ENCODE results near the gene DYRK2.

DYRK2 gene

GRCh38 chr12:67648521-67649260, at the start of gene DYRK2:
DYRK2 (plus strand) TSS chr12:67648745; CDS start chr12:67649134, 389 bp downstream.
- peak; percentile 84 for DNase-seq (ENCODE audit: low read depth)

GRCh38 chr12:67599691-67600090, 48.9 kb upstream of the DYRK2 start:
- no peak for DNase-seq (ENCODE audit: low read depth)

DNA sequence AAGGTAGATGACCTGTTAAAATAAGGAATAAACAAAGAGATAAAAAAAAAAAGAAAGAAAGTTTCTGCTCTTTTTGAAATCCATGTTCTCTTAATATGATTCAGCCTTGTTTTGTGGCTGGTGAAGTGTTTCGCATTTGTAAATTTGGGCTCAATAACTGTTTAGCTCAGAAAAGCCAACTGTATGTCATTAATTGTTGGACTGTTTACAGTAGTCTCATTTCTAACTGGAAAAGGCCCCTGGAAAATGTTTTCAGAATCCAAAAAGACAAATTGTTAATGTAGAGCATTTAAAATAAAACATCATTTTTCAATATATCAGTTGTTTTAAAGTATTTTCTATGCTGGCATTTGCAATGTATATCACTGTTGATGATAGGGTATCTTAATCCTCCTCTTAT, 47.4 kb upstream of the DYRK2 start:
- DNase-seq (ENCODE audit: low read depth) = no peak

GRCh38 chr12:67609226-67609870, 39.2 kb upstream of the DYRK2 start:
- DNase-seq (ENCODE audit: low read depth) = no peak

GRCh38 chr12:67613040-67613439, 35.5 kb upstream of the DYRK2 start:
- no peak for DNase-seq (ENCODE audit: low read depth)

- no peak for DNase-seq (ENCODE audit: low read depth)
Observed at GRCh38 chr12:67617629-67618028, 30.9 kb upstream of the DYRK2 start.

- DNase-seq (ENCODE audit: low read depth) = no peak
Observed at GRCh38 chr12:67618303-67618702, 30.2 kb upstream of the DYRK2 start.

GRCh38 chr12:67621112-67621511, 27.4 kb upstream of the DYRK2 start:
- no peak for DNase-seq (ENCODE audit: low read depth)

GRCh38 chr12:67621926-67622325, 26.6 kb upstream of the DYRK2 start:
- DNase-seq (ENCODE audit: low read depth) = no peak

DNA sequence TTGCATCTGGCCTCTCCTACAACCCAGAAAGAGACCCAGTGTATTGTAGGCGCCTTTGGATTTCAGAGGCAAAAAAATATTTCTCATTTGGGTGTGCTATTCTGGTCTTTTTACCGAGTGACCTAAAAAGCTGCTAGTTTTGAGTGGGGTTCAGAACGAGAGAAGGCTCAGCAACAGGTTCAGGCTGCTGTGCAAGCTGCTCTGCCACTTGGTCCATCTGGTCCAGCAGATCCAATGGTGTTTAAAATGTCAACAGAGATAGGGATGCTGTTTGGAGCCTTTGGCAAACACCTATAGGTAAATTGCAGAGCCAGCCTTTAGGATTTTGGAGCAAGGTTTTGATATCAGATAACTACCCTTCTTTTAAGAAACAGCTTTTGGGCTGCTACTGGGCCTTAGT, 25.3 kb upstream of the DYRK2 start:
- no peak for DNase-seq (ENCODE audit: low read depth)

- DNase-seq (ENCODE audit: low read depth) = no peak
Observed at GRCh38 chr12:67624355-67624754, 24.2 kb upstream of the DYRK2 start.

DNA sequence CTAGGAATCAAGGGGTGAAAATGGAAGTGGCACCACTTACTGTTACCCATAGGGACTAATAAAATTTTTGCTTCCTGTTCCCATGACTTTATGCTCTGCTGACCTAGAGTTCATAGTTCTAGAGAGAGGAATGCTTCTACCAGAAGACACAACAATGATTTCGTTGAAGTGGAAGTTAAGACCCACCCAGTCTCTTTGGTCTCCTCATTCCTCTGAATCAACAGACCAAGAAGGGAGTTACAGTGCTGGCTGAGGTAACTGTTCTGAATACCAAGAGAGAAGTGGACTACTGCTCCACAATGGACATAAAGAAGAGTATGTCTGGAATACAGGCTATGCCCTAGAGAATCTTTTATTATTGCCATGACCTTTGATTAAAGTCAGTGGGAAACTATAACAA, 23.5 kb upstream of the DYRK2 start:
- DNase-seq (ENCODE audit: low read depth) = peak; percentile 15

- no peak for DNase-seq (ENCODE audit: low read depth)
Observed at GRCh38 chr12:67626156-67626555, 22.4 kb upstream of the DYRK2 start.

- DNase-seq (ENCODE audit: low read depth) = peak; percentile 23
Observed at GRCh38 chr12:67630373-67631088, 18.0 kb upstream of the DYRK2 start.

DNA sequence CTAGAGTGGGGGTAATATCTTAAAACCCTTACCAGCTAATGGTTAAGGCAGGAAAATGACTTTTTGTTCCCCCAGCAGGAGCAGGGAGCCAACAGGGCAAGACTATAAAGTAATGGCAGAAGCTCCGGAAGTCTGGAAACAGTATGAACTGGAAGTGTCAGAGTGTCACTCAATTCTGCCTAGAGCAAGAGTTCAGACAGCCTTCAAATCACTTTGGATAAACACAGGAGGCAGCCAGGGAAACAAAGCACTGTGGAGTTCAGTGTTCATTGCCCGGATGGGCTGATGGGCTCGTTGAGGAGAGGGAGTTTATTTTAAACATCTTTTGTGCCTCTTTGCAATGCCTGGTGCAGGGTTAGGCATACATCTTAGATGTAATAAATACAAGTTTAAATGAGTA, 16.5 kb upstream of the DYRK2 start:
- DNase-seq (ENCODE audit: low read depth) = no peak

GRCh38 chr12:67633024-67633610, 15.4 kb upstream of the DYRK2 start:
- DNase-seq (ENCODE audit: low read depth) = no peak

- DNase-seq (ENCODE audit: low read depth) = no peak
Observed at GRCh38 chr12:67633708-67634107, 14.8 kb upstream of the DYRK2 start.

GRCh38 chr12:67634303-67634761, 14.2 kb upstream of the DYRK2 start:
- DNase-seq (ENCODE audit: low read depth) = no peak

DNA sequence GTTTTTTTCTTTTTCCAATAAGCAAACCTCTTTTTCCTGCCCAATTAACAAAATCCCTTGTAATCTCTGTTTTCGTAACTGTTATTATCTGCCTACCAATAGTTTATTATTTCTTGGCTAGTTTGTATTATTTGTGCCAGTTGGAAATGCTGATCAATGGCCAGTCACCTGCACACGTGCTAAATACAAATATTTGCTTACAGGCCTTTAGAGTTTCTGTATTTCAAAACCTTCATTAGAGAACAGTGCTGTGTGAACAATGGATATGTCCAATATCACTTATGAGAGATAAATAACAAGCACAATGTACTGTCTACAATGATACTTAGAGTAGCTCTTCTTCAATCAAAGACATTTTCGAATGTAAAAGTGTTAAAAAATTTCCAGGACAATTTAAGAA, 10.8 kb upstream of the DYRK2 start:
- no peak for DNase-seq (ENCODE audit: low read depth)

- no peak for DNase-seq (ENCODE audit: low read depth)
Observed at GRCh38 chr12:67638694-67639093, 9.9 kb upstream of the DYRK2 start.

DNA sequence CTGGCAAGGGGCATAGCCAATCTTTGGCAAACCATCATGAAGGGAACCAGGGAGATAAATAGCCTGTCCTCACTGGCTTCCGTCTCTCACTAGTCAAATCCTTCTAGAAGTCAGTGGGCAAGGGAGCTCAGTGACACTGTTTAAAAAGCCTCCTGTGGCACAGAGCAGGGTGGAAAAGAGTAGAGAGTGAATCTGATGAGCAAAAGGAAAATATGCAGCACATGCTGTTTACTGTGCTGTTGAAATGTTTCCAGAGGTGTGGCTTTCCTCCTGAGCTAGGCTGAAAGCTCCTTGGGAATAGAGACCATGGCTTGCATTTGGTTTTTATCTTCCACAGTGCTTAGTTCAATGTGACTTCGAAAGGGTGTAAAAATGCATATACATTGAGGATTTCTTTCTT, 7.7 kb upstream of the DYRK2 start:
- no peak for DNase-seq (ENCODE audit: low read depth)

DNA sequence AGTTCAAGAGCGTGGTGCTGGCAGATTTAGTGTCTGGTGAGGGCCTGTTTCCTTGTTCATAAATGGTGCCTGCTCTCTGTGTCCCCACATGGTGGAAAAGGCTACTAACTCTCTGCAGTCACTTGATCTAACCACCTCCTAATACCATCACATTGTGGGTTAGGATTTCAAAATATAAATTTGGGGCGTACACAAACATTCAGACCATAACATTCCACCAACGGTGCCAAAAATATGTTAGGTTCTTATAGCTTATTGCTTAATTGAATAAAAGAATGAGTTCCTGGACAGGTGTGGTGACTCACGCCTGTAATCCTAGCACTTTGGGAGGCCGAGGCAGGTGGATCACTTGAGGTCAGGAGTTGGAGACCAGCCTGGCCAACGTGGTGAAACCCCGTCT, 3.4 kb upstream of the DYRK2 start:
- peak; percentile 35 for DNase-seq (ENCODE audit: low read depth)

GRCh38 chr12:67645601-67646000, 2.9 kb upstream of the DYRK2 start:
- peak; percentile 90 for DNase-seq (ENCODE audit: low read depth)

Measured in iris pigment epithelial cell (primary cell).